Islet of Langerhans (tissue), 1 donor: Measurements from ENCODE around the gene COL25A1.

Experiments used
- FAIRE-seq: peaks from one replicate; lab custom pipeline; 2011; peaks lifted over from hg19 to GRCh38; lab: Jason Lieb, UNC

The COL25A1 gene

DNA sequence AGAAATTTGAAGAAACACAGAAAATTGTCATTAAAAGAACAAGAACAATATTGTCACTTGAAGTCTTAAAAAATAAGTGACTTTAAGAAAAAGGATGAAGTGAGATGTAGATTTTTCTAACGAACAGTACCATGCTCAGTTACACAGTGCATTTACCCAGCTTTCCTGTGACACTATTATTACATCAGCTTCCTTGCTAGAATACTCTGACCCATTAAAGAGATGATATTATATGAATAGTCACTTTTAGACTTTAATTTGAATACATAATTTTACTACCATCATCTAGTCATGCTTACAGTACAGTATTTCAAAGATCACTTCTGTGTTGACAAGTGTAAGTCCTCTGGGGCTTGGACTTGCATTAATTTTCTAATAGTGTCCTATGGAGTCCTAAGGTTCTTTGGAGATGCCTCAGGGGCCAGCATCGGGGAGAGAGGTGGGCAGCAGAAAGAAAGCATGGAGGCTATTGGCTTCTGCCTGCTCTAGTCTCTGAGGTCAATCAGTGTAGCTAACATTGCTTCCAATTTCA, 10.7 kb downstream of the COL25A1 start:
- no peak for FAIRE-seq

- no peak for FAIRE-seq
Observed at GRCh38 chr4:109290918-109291317, 11.5 kb downstream of the COL25A1 start.

- no peak for FAIRE-seq
Observed at GRCh38 chr4:109278594-109279031, 23.8 kb downstream of the COL25A1 start.

DNA sequence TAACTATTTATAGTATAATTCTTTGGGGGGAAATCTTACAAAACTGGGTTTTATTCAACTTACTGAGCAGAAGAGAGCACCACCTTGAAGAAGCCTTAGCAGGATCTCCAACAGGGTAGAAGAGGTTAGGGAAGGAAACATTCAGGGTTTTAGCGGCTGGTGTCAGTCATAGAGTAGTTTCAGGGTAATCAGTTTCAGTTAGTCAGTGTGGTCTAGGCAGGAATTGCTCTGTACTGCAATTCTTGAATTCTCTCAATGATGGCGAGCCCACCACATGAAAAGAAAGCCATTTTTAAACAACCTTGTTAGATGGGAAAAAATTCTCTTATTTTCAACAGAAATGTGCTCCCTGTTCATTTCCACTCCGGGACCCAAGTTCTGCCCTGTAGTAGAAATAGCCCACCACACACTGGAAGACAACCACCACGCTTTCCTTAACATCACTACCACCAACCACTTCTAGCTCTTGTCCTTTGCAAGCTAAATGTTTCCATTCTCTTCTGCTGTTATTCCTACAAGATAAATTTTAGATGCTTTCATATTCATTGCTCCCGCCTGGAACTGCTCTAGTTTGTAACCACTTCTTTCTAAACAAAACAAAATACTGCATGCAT, 25.9 kb downstream of the COL25A1 start:
- FAIRE-seq = no peak

DNA sequence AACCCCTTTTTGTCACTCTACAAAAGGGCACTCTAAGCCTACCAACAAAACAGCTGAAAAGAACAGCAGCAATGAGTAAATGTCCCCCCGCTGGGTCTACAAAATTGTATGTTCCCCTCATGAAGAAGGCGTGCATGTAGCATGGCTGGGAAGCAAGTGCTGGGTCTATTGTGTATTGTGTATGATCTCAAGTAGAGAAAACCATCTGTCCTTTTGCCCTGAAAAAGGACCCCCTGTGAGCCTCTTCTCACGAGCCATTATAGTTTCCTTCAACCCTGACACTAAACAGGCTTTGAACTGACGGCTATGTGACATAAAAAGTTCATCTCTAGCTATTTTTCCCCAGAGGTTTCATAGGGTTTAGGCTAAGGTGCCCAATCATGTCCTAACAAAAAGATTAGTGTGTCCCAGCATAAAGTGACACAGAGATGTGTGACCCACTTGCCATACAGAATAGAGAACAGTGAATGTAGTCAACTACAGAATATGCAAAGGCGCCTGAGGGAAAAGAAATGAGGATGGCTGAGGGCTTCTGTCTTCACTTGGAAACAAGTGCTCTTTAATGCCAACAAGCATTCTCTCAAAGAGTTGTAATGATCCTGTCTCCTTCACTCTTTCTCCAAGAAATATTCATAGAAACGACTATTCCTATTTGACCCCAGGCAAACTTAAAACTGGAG, 27.3 kb downstream of the COL25A1 start:
- FAIRE-seq = no peak

DNA sequence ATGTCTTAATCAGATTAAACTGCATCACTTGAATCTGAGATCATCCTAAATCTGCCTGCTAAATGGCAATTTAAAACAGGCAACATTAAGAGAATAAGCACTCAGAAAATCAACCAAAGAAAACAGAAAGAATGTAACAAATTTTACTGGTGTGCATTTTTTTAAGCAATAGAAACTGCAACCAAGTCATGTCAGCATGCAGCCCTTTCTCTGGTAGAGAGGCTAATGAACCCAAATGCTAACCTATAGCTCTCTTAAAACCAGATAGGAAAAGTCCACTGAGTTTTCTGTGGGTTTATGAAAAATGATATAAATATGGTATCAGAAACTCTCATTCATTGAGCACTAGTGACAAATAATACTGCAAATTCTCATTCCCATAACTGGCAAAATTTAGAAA, 35.6 kb downstream of the COL25A1 start:
- FAIRE-seq = no peak

DNA sequence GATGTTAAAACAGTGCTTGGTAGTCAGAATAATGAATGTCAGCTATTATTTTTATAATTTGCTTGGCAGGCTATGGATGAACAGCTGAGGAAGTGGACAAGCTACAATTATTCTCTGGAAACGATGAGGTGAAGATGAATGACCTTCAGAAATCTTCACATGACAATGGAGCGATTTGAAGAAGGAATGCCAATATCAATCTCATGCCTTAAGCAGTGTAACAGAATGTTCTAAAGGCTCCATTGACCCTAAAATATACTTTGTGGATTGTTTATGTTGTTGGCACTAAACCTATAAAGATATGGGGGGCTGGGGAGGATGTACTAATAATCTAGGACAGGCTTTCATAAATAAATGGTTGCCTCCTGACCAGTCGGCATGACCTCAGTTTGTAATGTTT, 36.2 kb downstream of the COL25A1 start:
- FAIRE-seq = no peak

- no peak for FAIRE-seq
Observed at GRCh38 chr4:109263721-109264120, 38.7 kb downstream of the COL25A1 start.

GRCh38 chr4:109256818-109257217, 45.6 kb downstream of the COL25A1 start:
- FAIRE-seq = no peak

DNA sequence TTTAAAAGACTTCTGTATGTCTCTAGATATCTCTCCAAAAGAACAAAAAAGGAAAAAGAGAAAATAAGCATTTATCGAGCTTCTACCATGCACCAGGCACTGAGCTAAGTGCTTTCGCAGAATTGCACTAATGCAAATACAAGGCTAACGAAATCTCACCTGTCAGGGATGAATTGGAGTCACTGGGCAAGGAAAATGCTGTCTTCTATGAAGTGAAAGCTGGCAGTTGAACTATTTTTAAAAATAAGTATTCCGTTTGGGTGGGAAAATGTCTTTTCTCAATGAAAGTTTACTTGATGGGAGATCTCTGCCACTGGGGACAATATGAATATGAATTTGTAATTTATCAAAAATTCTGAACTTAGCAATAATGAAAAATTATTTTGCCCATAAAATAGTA, 47.6 kb downstream of the COL25A1 start:
- FAIRE-seq = no peak

DNA sequence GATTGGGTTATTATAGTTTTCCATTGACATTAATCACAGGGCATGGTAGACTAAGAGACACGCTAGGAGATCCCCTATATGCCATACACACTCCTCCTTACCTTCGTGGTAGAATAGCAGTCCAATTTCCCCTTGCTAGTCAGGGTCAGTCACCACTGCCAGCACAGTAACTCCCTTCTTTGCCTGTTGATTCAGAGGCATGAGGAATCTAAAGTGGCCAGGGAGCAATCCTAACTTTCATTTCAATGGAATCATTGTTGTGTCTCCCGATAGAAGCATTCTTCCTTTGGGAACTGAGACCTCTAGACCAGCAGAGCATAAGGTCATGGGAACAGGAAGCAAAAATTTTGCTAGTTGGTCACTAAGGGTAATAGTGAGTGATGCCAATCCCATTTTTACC, 51.1 kb downstream of the COL25A1 start:
- no peak for FAIRE-seq

GRCh38 chr4:109248322-109248900, 54.0 kb downstream of the COL25A1 start:
- no peak for FAIRE-seq

GRCh38 chr4:109243871-109244270, 58.6 kb downstream of the COL25A1 start:
- no peak for FAIRE-seq

- no peak for FAIRE-seq
Observed at GRCh38 chr4:109238746-109239145, 63.7 kb downstream of the COL25A1 start.

DNA sequence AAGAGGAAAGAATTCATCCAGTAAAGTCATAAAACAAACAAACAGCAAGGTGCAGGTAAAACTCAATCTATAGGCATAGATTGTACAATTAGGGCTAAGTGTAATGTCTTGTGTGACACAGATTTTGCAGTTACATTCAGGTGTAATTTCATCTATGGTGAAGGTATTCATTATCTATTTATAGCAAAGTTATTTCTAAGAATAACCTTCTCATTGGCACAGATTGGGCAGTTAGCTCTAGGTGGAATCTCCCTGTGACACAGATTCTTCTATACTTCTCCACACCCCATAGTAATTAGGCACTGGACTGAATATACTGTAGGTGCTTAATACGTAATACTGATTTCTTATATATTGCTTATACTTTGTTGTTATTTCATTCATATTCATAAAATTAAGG, 66.8 kb downstream of the COL25A1 start:
- FAIRE-seq = no peak

GRCh38 chr4:109234596-109234995, 67.9 kb downstream of the COL25A1 start:
- FAIRE-seq = no peak

- no peak for FAIRE-seq
Observed at GRCh38 chr4:109233570-109233969, 68.9 kb downstream of the COL25A1 start.

DNA sequence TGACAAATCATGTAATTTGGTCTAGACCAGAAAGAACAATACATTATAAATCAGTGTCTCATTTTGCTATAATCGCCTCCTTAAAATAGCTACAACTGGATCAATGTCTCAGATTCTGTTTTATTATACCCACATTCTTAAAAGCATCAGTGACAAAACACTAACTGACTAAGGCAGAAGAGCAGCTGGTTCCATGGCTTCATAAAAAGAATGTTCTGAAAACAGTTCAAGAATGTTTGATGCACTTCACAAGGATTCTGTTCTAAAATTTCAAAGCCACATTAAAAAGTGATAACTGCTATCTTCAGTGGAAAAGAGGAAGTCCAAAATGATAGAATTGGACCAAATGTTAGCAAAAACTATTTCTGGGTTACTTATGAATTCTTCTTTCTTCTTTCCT, 69.8 kb downstream of the COL25A1 start:
- no peak for FAIRE-seq

DNA sequence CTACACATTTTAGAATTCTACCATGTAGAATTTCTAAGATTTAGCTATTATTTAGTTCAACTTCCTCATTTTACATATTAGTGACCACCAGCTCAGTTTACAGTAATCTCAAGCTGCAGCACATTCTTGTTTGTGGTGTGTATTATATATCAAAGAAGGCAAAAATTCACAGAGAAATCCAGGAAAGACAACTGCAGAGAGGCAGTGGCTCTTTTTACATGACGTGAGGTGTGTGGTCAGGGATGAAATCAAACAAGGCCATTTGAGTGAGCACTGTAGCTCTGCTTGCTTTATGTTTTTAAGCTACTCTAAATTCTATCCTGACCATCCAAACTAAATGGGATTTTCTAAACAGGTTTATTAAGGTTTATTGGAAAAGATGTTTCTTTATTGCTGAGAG, 71.1 kb downstream of the COL25A1 start:
- FAIRE-seq = no peak

DNA sequence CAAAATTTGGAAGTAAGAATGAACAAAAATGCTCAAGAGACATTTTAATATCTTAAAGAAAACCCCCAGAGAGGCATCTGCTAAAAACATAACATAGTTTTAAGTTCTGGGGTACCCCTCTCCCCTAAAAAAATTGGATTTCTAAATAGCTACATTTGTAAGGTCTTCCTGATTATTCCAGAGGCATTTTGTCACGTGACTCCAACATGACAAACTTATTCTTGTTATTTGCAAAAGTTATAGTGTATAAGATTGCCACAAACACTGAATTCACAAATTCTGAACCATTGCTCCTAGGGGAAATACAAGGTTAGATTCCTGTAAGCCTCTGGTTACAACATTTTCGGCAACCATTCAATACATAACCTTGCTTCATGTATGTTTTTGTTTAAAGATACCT, 73.4 kb downstream of the COL25A1 start:
- FAIRE-seq = no peak

DNA sequence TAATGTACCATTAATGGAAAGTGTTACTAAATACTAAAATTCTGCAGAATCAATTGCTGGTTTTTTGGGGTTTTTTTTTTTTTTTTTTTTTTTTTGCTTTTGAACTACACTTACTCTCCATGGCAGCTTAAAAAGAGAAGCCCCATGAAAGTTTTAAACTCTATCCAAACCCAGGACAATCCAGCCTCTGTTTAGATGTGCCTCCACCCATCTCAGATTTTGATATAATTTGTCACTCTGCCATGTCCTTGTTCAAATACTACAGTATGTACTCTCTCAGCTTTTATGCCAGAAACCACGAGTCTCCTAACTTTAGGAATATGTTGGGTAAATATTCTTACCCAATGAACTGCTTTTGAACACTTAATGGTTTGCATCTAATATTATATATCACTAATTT, 84.2 kb downstream of the COL25A1 start:
- FAIRE-seq = no peak

GRCh38 chr4:109216085-109216696, 86.3 kb downstream of the COL25A1 start:
- no peak for FAIRE-seq

DNA sequence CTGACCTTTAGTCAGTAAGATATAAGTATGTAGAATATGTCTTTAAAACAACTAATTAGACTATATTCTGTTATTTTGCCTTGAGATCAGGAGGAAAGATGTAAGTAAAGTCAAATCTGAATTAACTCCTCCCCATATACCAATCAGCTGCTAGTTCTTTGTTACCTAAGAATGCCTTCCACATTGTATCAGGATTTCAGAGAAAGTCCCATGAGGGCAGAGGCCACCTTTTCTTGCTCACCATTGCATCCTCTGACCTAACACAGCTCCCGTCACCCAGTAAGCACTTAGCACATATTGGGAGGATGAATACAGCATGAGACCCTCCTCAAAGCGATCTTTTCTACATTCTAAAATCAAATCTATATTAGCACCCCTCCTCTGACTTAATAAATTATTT, 87.0 kb downstream of the COL25A1 start:
- no peak for FAIRE-seq
